CD8-positive, alpha-beta memory T cell (primary cell): ENCODE data around the gene HPN. TPM values are rescaled to one million over a fixed set of nuclear protein-coding genes. Genes with fewer than 3 reads are reported as not detected.
"Not testable (repeated sequence)": the region's sequence is repeated elsewhere in the genome, so short reads cannot be mapped to it uniquely, and the experiment has no call there.

Experiments used
- CTCF ChIA-PET: fragments of 350-600 bp; sonication (Branson Sonifier 250); formaldehyde crosslinking; loops from one replicate; lab custom pipeline; 2021; ENCODE audit warnings: antibody characterized with exemption; lab: Charles Lee
- POLR2A ChIA-PET: fragments of 350-600 bp; sonication (Branson Sonifier 250); formaldehyde crosslinking; loops from one replicate; lab custom pipeline; 2021; ENCODE audit warnings: antibody characterized with exemption; lab: Charles Lee
- DNase-seq, 5 donors: peaks; one replicate each; pipeline versions ENCODE4 v3.0.0 to v3.0.0-alpha.2; 2020 to 2022; ENCODE audit warnings: mixed read lengths in 1 of 5
- H3K27ac ChIP-seq: one replicate; pipeline ENCODE4 v1.7.0; 2013; ENCODE audit warnings: low read depth, mild to moderate bottlenecking, low read length, moderate library complexity
- H3K27me3 ChIP-seq: 2 replicates; pipeline ENCODE4 v1.7.0; 2013; ENCODE audit warnings: low read length, mild to moderate bottlenecking; ENCODE audit not compliant: insufficient read depth, poor library complexity, severe bottlenecking
- H3K36me3 ChIP-seq: 2 replicates; pipeline ENCODE4 v1.7.0; 2013; ENCODE audit warnings: mild to moderate bottlenecking, low read length, moderate library complexity; ENCODE audit not compliant: insufficient read depth
- H3K4me1 ChIP-seq: 2 replicates; pipeline ENCODE4 v1.7.0; 2013; ENCODE audit warnings: mild to moderate bottlenecking, low read length, moderate library complexity; ENCODE audit not compliant: insufficient read depth
- H3K4me3 ChIP-seq: 2 replicates; pipeline ENCODE4 v1.7.0; 2013; ENCODE audit warnings: mild to moderate bottlenecking, low read length
- H3K9me3 ChIP-seq: 2 replicates; pipeline ENCODE4 v1.7.0; 2013; ENCODE audit warnings: mild to moderate bottlenecking, low read length
- H3K27ac Mint-ChIP-seq, 8 donors: one replicate each; pipeline ENCODE4 v1.8.0; 2020 to 2021; ENCODE audit warnings: mixed read lengths in 8 of 8, mild to moderate bottlenecking in 6 of 8, inconsistent platforms in 3 of 8, moderate library complexity in 3 of 8
- H3K27me3 Mint-ChIP-seq, 2 donors: one replicate each; pipeline ENCODE4 v1.8.0; 2020 to 2021; ENCODE audit warnings: mixed read lengths in 2 of 2, mild to moderate bottlenecking in 1 of 2, moderate library complexity in 1 of 2
- H3K36me3 Mint-ChIP-seq, 3 donors: one replicate each; pipeline ENCODE4 v1.8.0; 2020 to 2021; ENCODE audit warnings: mixed read lengths in 3 of 3, inconsistent platforms in 1 of 3, mild to moderate bottlenecking in 1 of 3
- H3K4me1 Mint-ChIP-seq, 3 donors: one replicate each; pipeline ENCODE4 v1.8.0; 2020 to 2021; ENCODE audit warnings: mixed read lengths in 3 of 3, inconsistent platforms in 1 of 3, mild to moderate bottlenecking in 1 of 3
- H3K4me3 Mint-ChIP-seq, 7 donors: one replicate each; pipeline ENCODE4 v1.8.0; 2020 to 2021; ENCODE audit warnings: mixed read lengths in 7 of 7, mild to moderate bottlenecking in 6 of 7, moderate library complexity in 4 of 7, inconsistent platforms in 2 of 7
- H3K9me3 Mint-ChIP-seq, 5 donors: one replicate each; pipeline ENCODE4 v1.8.0; 2020 to 2022; ENCODE audit warnings: mixed read lengths in 5 of 5, mild to moderate bottlenecking in 3 of 5, moderate library complexity in 2 of 5, inconsistent platforms in 1 of 5
- polyA plus RNA-seq: library from polyadenylated mRNA; unstranded; fragments of 300-500 nt; fragmentation: Illumina TruSeq; gene quantifications from one replicate; pipeline ENCODE4 v1.2.3, GENCODE V29; 2021
- total RNA-seq, 2 experiments: library from RNA; stranded (reverse); gene quantifications; one replicate each; pipeline ENCODE4 v1.2.3, GENCODE V29; 2021

Gene HPN
- total and polyA plus RNA-seq, 3 experiments from 2014 or later: 0.53 TPM; not detected in 2

DNA sequence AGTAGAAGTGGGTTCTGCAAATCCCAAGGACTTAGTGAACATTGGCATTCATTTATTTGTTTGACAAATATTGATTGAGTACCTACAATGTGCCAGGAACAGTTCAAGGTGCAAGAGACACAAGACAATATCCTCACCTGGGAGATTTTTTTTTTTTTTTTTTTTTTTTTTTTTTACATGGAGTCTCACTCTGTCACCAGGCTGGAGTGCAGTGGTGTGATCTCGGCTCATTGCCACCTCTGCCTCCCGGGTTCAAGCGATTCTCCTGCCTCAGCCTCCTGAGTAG lies 13.0 kb upstream of the HPN start:
- H3K27me3 Mint-ChIP-seq, H3K4me1 ChIP-seq, H3K9me3 ChIP-seq, H3K27ac ChIP-seq, H3K4me3 ChIP-seq, H3K9me3 Mint-ChIP-seq, H3K36me3 ChIP-seq, DNase-seq, H3K27me3 ChIP-seq: not testable (repeated sequence)
- Mint-ChIP-seq H3K27ac (peak overlapping the region in 1 of 8 donors; percentile 81), H3K4me3 (peak overlapping the region in 5 of 7 donors; percentile 1 to 66 (median 29)), H3K4me1 (peaks cover 9 to 19% (median 12%) of the 10 kb centered on the region in 3 donors), H3K36me3 (peaks cover 0 to 37% (median 4%) of the 10 kb centered on the region in 3 donors)
- ChIA-PET POLR2A (interaction anchor here (0.7 kb wide), 1 partner anchor 96 kb away, joined by 5 read pairs; no protein-coding TSS in a partner anchor), CTCF (interaction anchor here (1.1 to 1.6 kb wide), 2 partner anchors 55 to 56 kb away, joined by 3 to 4 read pairs; no protein-coding TSS in a partner anchor)

DNA sequence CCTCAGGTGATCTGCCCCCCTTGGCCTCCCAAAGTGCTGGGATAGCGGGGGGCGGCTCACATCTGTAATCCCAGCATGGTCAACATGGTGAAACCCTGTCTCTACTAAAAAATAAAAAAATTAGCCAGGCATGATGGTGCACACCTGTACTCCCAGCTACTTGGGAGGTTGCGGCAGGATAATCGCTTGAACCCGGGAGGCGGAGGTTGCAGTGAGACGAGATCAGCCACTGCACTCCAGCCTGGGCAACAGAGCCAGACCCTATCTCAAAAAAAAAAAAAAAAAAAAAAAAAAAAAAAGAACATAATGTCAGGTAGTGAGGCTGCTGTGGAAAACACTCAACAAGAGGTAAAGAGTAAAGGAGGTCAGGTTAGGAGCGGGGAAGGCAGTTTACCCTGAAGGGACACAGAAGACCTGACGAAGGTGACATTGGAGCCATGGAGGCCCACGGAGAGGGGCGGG lies 12.2 kb upstream of the HPN start:
- H3K27ac Mint-ChIP-seq: peak overlapping the region in 1 of 8 donors; percentile 35
- H3K27me3 Mint-ChIP-seq: peaks cover 8 to 11% of the 10 kb centered on the region in 2 donors
- peaks cover 9 to 19% (median 12%) of the 10 kb centered on the region in 3 donors for H3K4me1 Mint-ChIP-seq
- CTCF ChIA-PET, H3K27me3 ChIP-seq, H3K4me3 ChIP-seq, H3K9me3 ChIP-seq, DNase-seq, H3K4me1 ChIP-seq, H3K27ac ChIP-seq, H3K36me3 ChIP-seq, H3K9me3 Mint-ChIP-seq: not testable (repeated sequence)
- POLR2A ChIA-PET: interaction anchor here (0.6 to 1.3 kb wide), 4 partner anchors 30 to 95 kb away, joined by 3 to 5 read pairs (median 4); partner anchors contain the start of gene GRAMD1A
- peaks cover 0 to 29% (median 3%) of the 10 kb centered on the region in 3 donors for H3K36me3 Mint-ChIP-seq
- peak overlapping the region in 6 of 7 donors; percentile 25 to 80 (median 65) for H3K4me3 Mint-ChIP-seq

DNA sequence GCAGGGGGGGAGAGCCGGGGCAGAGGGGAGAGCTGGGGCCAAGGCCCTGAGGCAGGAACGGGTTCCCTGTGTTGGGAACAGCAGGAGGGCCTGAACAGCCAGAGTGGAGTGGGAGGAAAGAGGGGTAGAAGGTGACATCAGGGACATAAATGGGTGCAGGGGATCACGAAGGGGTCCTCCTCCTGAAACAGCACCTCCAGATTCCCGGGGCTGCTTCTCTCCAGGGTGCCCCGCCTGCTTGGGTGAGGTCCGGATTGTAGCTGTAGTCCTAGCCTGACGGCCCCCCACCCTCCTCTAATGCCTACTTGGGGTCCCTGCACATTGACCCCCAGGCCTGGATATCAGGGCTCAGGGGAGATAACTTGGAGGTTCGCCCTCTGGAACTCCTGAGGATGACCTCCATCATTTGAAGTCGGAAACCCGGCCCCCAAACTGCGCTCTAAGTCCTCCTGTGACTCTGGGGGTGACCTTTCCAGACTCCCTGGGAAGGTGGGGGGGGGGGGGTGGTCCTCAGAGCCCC lies 11.7 kb upstream of the HPN start:
- Mint-ChIP-seq H3K27ac (no peak overlapping the region), H3K4me3 (peak overlapping the region in 6 of 7 donors; percentile 25 to 79 (median 52)), H3K9me3 (no peaks in the 10 kb centered on the region), H3K4me1 (peaks cover 9 to 19% (median 12%) of the 10 kb centered on the region in 3 donors), H3K27me3 (peaks cover 8 to 11% of the 10 kb centered on the region in 2 donors), H3K36me3 (peaks cover 0 to 25% (median 2%) of the 10 kb centered on the region in 3 donors)
- H3K27me3 ChIP-seq: peaks cover 3% of the 10 kb centered on the region
- peaks cover 6% of the 10 kb centered on the region for H3K4me1 ChIP-seq
- no peak for DNase-seq
- no peaks in the 10 kb centered on the region for H3K36me3 ChIP-seq
- no peak overlapping the region for H3K4me3 ChIP-seq
- CTCF ChIA-PET: no interaction called here
- POLR2A ChIA-PET: interaction anchor here (0.9 to 1.3 kb wide), 2 partner anchors 30 to 57 kb away, joined by 3 to 4 read pairs; partner anchors contain the start of gene GRAMD1A
- H3K27ac ChIP-seq: no peak overlapping the region
- no peaks in the 10 kb centered on the region for H3K9me3 ChIP-seq

DNA sequence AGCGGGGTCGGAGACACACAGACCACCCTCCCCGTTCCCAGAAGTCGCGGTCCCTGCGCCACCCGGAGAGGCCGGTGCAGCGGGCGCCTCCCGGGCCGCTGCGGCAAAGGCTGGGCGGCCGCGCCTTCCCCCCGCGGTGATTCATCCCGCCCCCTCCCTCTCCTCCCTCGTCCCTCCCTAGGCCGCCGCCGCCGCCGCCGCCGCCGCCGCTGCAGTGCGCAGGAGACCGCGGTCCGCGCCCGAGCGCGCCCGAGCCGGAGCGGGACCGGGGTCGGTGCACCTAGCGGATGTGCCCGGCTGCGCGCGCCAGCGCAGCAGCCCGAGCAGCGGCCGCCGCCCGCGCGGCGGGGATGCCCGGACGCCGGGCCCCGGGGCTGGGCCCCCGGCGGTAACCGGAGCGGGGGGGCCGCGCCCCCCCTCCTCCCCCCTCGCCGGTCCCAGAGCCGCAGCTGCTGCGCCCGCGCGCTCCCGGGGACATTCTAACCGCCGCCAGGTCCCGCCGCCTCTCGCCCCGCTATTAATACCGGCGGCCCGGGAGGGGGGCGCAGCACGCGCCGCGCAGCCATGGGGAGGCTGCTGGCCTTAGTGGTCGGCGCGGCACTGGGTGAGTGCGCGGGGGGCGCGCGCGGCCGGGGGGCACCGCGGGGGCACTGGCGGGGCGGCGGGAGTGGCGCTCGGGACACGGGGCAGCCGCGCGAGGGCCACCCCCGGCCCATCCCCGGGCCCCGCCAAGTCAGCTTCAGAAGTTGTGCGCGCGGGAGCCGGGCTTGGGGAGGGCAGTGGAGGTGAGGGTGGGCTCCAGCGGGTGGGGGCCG lies 11.1 kb upstream of the HPN start, which contains the start of gene SCN1B:
SCN1B (plus strand) TSS at position 214 of the 815 bp plus-strand sequence; CDS start at position 565, 351 bp downstream.
- no peaks in the 10 kb centered on the region for H3K9me3 Mint-ChIP-seq
- Histone ChIP-seq H3K27ac (no peak within 1 kb of the TSS), H3K27me3 (peaks cover 3% of the 10 kb centered on the region), H3K4me1 (peaks cover 6% of the 10 kb centered on the region), H3K36me3 (no peaks in the 10 kb centered on the region), H3K4me3 (no peak within 1 kb of the TSS), H3K9me3 (no peaks in the 10 kb centered on the region)
- DNase-seq: peak; percentile 26 to 68 (median 39)
- ChIA-PET CTCF (interaction anchor here (0.9 kb wide), 1 partner anchor 14 kb away, joined by 3 read pairs; no protein-coding TSS in a partner anchor), POLR2A (interaction anchor here (1.3 kb wide), 1 partner anchor 56 kb away, joined by 4 read pairs; no protein-coding TSS in a partner anchor)
- peaks cover 0 to 18% (median 0%) of the 10 kb centered on the region in 3 donors for H3K36me3 Mint-ChIP-seq
- H3K4me3 Mint-ChIP-seq: peak within 1 kb of the TSS; percentile 59 to 91 (median 81)
- peaks cover 8 to 11% of the 10 kb centered on the region in 2 donors for H3K27me3 Mint-ChIP-seq
- peak within 1 kb of the TSS in 4 of 8 donors; percentile 35 to 81 (median 46) for H3K27ac Mint-ChIP-seq
- H3K4me1 Mint-ChIP-seq: peaks cover 9 to 19% (median 12%) of the 10 kb centered on the region in 3 donors

DNA sequence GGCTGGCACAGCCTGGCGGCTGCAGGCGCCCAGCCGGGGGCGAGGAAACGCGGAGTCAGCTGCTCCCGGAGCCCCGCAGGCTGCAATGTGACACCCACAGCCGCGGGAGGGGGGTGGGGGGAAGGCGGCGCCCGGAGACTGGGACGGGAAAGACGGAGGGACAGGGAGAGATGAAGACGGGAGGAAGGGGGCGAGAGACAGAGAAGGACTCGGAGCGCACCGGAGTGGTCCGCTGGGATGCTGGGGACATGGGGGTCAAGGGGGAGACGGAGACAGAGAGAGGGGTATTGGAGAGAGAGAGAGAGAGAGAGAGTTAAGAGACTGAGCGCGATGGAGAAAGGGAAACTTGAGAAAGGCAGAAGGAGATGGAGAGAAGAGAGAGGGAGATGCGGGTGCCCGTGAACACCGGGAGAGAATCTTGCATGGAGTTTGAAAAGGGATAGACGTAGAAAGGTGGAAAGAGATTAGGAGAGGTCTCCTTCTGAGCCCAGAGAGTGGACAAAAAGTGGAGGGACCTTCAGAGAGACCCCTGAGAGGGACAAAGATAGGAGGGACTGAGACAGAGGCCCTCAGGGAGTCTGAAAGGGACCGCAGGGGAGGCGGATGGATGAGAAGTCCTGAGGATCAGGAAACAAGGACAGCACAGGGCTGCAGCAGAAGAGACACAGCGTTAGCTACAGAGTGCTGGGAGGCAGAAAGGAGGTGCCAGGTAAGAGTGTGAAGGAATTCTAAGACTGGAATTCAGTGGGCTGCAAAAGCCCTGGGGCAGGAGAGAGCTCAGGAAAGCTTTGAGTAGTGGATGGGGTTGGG lies 10.2 kb upstream of the HPN start:
- H3K27ac Mint-ChIP-seq: peak overlapping the region in 4 of 8 donors; percentile 35 to 81 (median 64)
- no peak overlapping the region for H3K4me3 ChIP-seq
- H3K27me3 Mint-ChIP-seq: peaks cover 8 to 11% of the 10 kb centered on the region in 2 donors
- peaks cover 3% of the 10 kb centered on the region for H3K27me3 ChIP-seq
- H3K36me3 Mint-ChIP-seq: peaks cover 0 to 12% (median 0%) of the 10 kb centered on the region in 3 donors
- H3K4me1 ChIP-seq: peaks cover 6% of the 10 kb centered on the region
- CTCF ChIA-PET: interaction anchor here (0.9 kb wide), 1 partner anchor 13 kb away, joined by 3 read pairs; no protein-coding TSS in a partner anchor
- H3K36me3 ChIP-seq: no peaks in the 10 kb centered on the region
- peak overlapping the region; percentile 59 to 91 (median 81) for H3K4me3 Mint-ChIP-seq
- H3K9me3 Mint-ChIP-seq: no peaks in the 10 kb centered on the region
- H3K4me1 Mint-ChIP-seq: peaks cover 9 to 19% (median 12%) of the 10 kb centered on the region in 3 donors
- no peak overlapping the region for H3K27ac ChIP-seq
- H3K9me3 ChIP-seq: no peaks in the 10 kb centered on the region
- POLR2A ChIA-PET: no interaction called here
- DNase-seq: no peak

DNA sequence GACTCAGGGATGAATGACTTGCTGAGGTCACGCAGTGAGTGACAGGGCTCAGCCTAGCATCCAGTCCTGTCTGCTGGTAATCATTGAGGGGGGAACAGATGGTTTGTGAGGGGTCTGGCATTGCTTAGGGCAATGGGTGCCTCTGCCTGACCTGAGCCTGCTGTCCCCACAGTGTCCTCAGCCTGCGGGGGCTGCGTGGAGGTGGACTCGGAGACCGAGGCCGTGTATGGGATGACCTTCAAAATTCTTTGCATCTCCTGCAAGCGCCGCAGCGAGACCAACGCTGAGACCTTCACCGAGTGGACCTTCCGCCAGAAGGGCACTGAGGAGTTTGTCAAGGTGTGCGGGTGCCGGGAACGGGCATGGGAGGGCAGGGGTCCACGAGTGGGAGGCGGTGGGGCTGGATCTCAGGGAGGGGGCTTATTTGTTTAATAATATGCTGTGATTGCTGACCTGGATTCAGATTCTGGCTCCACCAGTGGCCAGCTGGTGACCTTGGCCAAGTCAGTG lies 9.1 kb upstream of the HPN start:
- Histone ChIP-seq H3K9me3 (no peaks in the 10 kb centered on the region), H3K4me1 (peaks cover 6% of the 10 kb centered on the region), H3K27me3 (peaks cover 3% of the 10 kb centered on the region), H3K36me3 (no peaks in the 10 kb centered on the region), H3K27ac (no peak overlapping the region), H3K4me3 (no peak overlapping the region)
- ChIA-PET POLR2A (no interaction called here), CTCF (interaction anchor here (1.3 kb wide), 1 partner anchor 12 kb away, joined by 4 read pairs; no protein-coding TSS in a partner anchor)
- peaks cover 0 to under 1% (median 0%) of the 10 kb centered on the region in 3 donors for H3K36me3 Mint-ChIP-seq
- H3K4me1 Mint-ChIP-seq: peaks cover 9 to 19% (median 12%) of the 10 kb centered on the region in 3 donors
- no peaks in the 10 kb centered on the region for H3K9me3 Mint-ChIP-seq
- peak overlapping the region in 4 of 7 donors; percentile 17 to 83 (median 48) for H3K4me3 Mint-ChIP-seq
- H3K27me3 Mint-ChIP-seq: peaks cover 8 to 9% of the 10 kb centered on the region in 2 donors
- no peak for DNase-seq
- H3K27ac Mint-ChIP-seq: peak overlapping the region in 1 of 8 donors; percentile 90
